Adipocyte (in vitro differentiated cells): ENCODE results near the gene CT55.
"Not testable (repeated sequence)": the region's sequence is repeated elsewhere in the genome, so short reads cannot be mapped to it uniquely, and the experiment has no call there.

Source experiments
- DNase-seq: peaks from one replicate; pipeline ENCODE4 v3.0.0-alpha.2; 2015; ENCODE audit warnings: low read depth
- H3K27me3 ChIP-seq: replicated peaks from 2 replicates; pipeline ENCODE4 v1.7.0; 2013; ENCODE audit warnings: mild to moderate bottlenecking, low read length, moderate library complexity; ENCODE audit not compliant: control insufficient read depth, insufficient read depth
- H3K36me3 ChIP-seq: 2 replicates; pipeline ENCODE4 v1.7.0; 2013; ENCODE audit warnings: low read length, mild to moderate bottlenecking, moderate library complexity; ENCODE audit not compliant: control insufficient read depth, insufficient read depth, severe bottlenecking
- H3K4me1 ChIP-seq: 2 replicates; pipeline ENCODE4 v1.7.0; 2013; ENCODE audit warnings: mild to moderate bottlenecking, low read length, moderate library complexity; ENCODE audit not compliant: control insufficient read depth, insufficient read depth
- H3K4me3 ChIP-seq: 2 replicates; pipeline ENCODE4 v1.7.0; 2013; ENCODE audit warnings: mild to moderate bottlenecking, low read length, moderate library complexity
- H3K9ac ChIP-seq: 2 replicates; pipeline ENCODE4 v1.7.0; 2013; ENCODE audit warnings: mild to moderate bottlenecking, low read length, moderate library complexity
- H3K9me3 ChIP-seq: 2 replicates; pipeline ENCODE4 v1.7.0; 2013; ENCODE audit warnings: mild to moderate bottlenecking, low read length, moderate library complexity; ENCODE audit not compliant: control insufficient read depth

Gene CT55

GRCh38 chrX:135168486-135168885 is 2.7 kb downstream of the CT55 start:
- H3K4me3 ChIP-seq: no peak overlapping the region
- no peaks in the 10 kb centered on the region for H3K4me1 ChIP-seq
- peaks cover 4% of the 10 kb centered on the region for H3K27me3 ChIP-seq
- H3K36me3 ChIP-seq: no peaks in the 10 kb centered on the region
- no peak for DNase-seq
- peaks cover 3% of the 10 kb centered on the region for H3K9me3 ChIP-seq
- no peak overlapping the region for H3K9ac ChIP-seq

- not testable (repeated sequence) for H3K4me1 ChIP-seq, H3K9ac ChIP-seq, H3K36me3 ChIP-seq, H3K4me3 ChIP-seq, DNase-seq, H3K27me3 ChIP-seq, H3K9me3 ChIP-seq
Measured at GRCh38 chrX:135154688-135155087, 16.5 kb downstream of the CT55 start.

- not testable (repeated sequence) for DNase-seq, H3K27me3 ChIP-seq, H3K4me3 ChIP-seq, H3K36me3 ChIP-seq, H3K4me1 ChIP-seq, H3K9me3 ChIP-seq, H3K9ac ChIP-seq
Measured at GRCh38 chrX:135126145-135126544, 45.1 kb downstream of the CT55 start.

GRCh38 chrX:135120056-135120576 is 51.1 kb downstream of the CT55 start, which contains the start of gene ETDB:
Gene ETDB, minus strand, starts transcription at chrX:135120526. Its CDS starts 1,265 bp downstream, at chrX:135119261.
- H3K27me3 ChIP-seq, DNase-seq: not testable (repeated sequence)

GRCh38 chrX:135116064-135116463 is 55.1 kb downstream of the CT55 start:
- H3K27me3 ChIP-seq, H3K4me3 ChIP-seq, H3K9ac ChIP-seq, H3K4me1 ChIP-seq, H3K9me3 ChIP-seq, H3K36me3 ChIP-seq, DNase-seq: not testable (repeated sequence)

More at GRCh38 chrX:135120056-135120576, 51.1 kb downstream of the CT55 start, which contains the start of gene ETDB:
- H3K9me3 ChIP-seq, H3K4me3 ChIP-seq, H3K4me1 ChIP-seq, H3K9ac ChIP-seq, H3K36me3 ChIP-seq: not testable (repeated sequence)

GRCh38 chrX:135114392-135114791 is 56.8 kb downstream of the CT55 start:
- peaks cover 7% of the 10 kb centered on the region for H3K9me3 ChIP-seq
- peaks cover 4% of the 10 kb centered on the region for H3K4me1 ChIP-seq
- no peak for DNase-seq
- no peak overlapping the region for H3K4me3 ChIP-seq
- no peak overlapping the region for H3K9ac ChIP-seq
- H3K27me3 ChIP-seq: peaks cover 10% of the 10 kb centered on the region
- no peaks in the 10 kb centered on the region for H3K36me3 ChIP-seq

GRCh38 chrX:135112743-135113142 is 58.5 kb downstream of the CT55 start:
- DNase-seq: no peak
- Histone ChIP-seq H3K9me3 (peaks cover 7% of the 10 kb centered on the region), H3K4me3 (no peak overlapping the region), H3K9ac (no peak overlapping the region), H3K27me3 (peaks cover 18% of the 10 kb centered on the region), H3K4me1 (peaks cover 4% of the 10 kb centered on the region), H3K36me3 (no peaks in the 10 kb centered on the region)

GRCh38 chrX:135112096-135112729 is 59.0 kb downstream of the CT55 start:
- Histone ChIP-seq H3K4me3 (no peak overlapping the region), H3K27me3 (peaks cover 21% of the 10 kb centered on the region), H3K36me3 (no peaks in the 10 kb centered on the region), H3K4me1 (peaks cover 4% of the 10 kb centered on the region), H3K9ac (no peak overlapping the region), H3K9me3 (peaks cover 7% of the 10 kb centered on the region)
- DNase-seq: peak; percentile 34

GRCh38 chrX:135109554-135109953 is 61.6 kb downstream of the CT55 start:
- no peaks in the 10 kb centered on the region for H3K36me3 ChIP-seq
- peaks cover 4% of the 10 kb centered on the region for H3K4me1 ChIP-seq
- H3K9ac ChIP-seq: no peak overlapping the region
- no peak overlapping the region for H3K4me3 ChIP-seq
- H3K9me3 ChIP-seq: peaks cover 7% of the 10 kb centered on the region
- H3K27me3 ChIP-seq: peaks cover 23% of the 10 kb centered on the region
- no peak for DNase-seq
